Thoracic aorta (tissue), 2 donors: ENCODE data around the gene CEBPB. TPM values are rescaled to one million over a fixed set of nuclear protein-coding genes. Genes with fewer than 3 reads are reported as not detected.
A peak's percentile ranks its signal among the peaks of the same experiment; 100 is the strongest.

Experiments used
- ATAC-seq: fragments of 150-250 bp; one replicate; pipeline ENCODE4 v1.8.0; 2017; ENCODE audit warnings: low read depth; ENCODE audit not compliant: insufficient number of reproducible peaks, low FRiP score
- DNase-seq: peaks from one replicate; pipeline ENCODE4 v3.0.0-alpha.2; 2020; ENCODE audit warnings: low spot score
- H3K27ac ChIP-seq, 2 donors: fragments of 200-600 bp; sonication (generic); 1 replicate in 1 of 2; 2 replicates in 1 of 2; pipeline ENCODE4 v1.5.1; 2016; ENCODE audit warnings: mild to moderate bottlenecking in 2 of 2, moderate library complexity in 2 of 2
- H3K27me3 ChIP-seq: fragments of 200-600 bp; sonication (generic); replicated peaks from 2 replicates; pipeline ENCODE4 v1.6.0; 2016; ENCODE audit warnings: mild to moderate bottlenecking; ENCODE audit not compliant: insufficient read depth
- H3K36me3 ChIP-seq: fragments of 200-600 bp; sonication (generic); one replicate; pipeline ENCODE4 v1.5.1; 2016
- H3K4me1 ChIP-seq, 2 donors: fragments of 200-600 bp; sonication (generic); 1 replicate in 1 of 2; 2 replicates in 1 of 2; pipeline versions ENCODE4 v1.5.1 to v1.6.0; 2016; ENCODE audit warnings: low read depth in 2 of 2, mild to moderate bottlenecking in 1 of 2; ENCODE audit not compliant: control insufficient read depth in 1 of 2
- H3K4me3 ChIP-seq: fragments of 200-600 bp; sonication (generic); 2 replicates; pipeline ENCODE4 v1.5.1; 2016; ENCODE audit warnings: mild to moderate bottlenecking
- H3K9me3 ChIP-seq: fragments of 200-600 bp; sonication (generic); 2 replicates; pipeline ENCODE4 v1.5.1; 2016
- total RNA-seq, 2 donors: library from RNA; depleted of rRNA; stranded (reverse); fragments of >200 nt; gene quantifications; one replicate each; pipeline versions ENCODE4 v1.1.0 to v1.2.3, GENCODE V29; 2016
- TF ChIP-seq, protein P1 (sequence below): fragments of 200-600 bp; sonication (generic); IDR thresholded peaks from one replicate; pipeline ENCODE4 v1.5.1; 2019; ENCODE audit warnings: antibody characterized with exemption

CEBPB gene
- total RNA-seq, 2 donors from 2014 or later, result 113 to 255 TPM

DNA sequence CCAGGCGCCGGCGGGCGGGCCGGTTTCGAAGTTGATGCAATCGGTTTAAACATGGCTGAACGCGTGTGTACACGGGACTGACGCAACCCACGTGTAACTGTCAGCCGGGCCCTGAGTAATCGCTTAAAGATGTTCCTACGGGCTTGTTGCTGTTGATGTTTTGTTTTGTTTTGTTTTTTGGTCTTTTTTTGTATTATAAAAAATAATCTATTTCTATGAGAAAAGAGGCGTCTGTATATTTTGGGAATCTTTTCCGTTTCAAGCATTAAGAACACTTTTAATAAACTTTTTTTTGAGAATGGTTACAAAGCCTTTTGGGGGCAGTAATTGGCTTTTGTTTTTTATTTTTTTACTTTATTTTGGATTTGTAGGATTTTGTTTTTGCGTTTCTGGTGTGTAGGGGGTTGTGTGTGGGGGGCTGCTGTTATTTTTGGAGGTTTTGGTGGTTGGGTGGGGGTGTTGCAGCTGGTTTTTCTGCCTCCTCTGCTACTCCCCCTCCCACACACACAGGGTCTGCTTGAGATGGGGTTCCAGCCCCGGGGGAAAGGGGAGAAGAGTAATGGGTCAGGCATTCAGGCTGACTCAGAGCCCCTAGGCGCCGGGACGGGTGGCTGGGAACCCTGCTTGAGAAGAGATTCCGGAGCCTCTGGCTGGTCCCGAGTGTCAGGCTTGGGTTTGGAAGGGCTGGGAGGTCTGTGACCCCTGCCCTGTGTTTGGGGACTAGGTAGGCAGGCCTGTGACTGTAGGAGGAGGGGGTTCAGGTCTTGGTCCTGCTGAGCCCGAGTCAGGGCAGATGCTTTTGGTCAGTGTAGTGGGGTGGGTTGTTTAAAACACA, 2.0 kb downstream of the CEBPB start:
- TF ChIP-seq, protein P1, sequence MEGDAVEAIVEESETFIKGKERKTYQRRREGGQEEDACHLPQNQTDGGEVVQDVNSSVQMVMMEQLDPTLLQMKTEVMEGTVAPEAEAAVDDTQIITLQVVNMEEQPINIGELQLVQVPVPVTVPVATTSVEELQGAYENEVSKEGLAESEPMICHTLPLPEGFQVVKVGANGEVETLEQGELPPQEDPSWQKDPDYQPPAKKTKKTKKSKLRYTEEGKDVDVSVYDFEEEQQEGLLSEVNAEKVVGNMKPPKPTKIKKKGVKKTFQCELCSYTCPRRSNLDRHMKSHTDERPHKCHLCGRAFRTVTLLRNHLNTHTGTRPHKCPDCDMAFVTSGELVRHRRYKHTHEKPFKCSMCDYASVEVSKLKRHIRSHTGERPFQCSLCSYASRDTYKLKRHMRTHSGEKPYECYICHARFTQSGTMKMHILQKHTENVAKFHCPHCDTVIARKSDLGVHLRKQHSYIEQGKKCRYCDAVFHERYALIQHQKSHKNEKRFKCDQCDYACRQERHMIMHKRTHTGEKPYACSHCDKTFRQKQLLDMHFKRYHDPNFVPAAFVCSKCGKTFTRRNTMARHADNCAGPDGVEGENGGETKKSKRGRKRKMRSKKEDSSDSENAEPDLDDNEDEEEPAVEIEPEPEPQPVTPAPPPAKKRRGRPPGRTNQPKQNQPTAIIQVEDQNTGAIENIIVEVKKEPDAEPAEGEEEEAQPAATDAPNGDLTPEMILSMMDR, result no peak
- ATAC-seq, result no peak

DNA sequence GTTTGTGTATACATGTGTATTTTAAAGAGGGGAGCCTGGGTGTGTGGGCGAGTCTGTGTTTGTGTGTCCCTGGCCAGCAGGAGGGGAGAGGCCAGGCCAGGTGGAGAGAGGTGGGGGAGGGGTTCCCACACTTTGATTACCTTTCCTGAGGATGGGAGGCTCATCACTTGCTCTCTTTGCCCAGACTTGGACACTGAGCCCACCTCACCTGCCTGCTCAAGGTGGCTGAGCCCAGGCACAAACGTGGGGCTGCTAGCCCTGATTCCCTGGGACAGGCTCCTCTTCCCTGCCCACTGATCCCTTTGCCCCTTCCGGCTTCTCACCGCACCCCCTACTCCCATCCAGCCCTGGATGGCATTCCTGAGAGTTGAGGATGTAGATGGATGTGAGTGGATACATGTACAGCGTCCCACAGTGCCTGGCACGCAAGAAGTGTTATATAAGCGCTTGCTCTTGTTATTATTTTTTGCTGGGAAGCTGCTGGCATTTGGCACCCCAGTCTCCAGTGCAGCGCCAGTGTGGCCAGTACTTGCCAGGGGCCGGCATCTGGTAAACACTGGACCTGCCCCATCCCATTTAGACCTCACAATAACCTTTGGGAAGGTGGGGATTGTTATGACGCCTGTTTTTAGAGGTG, 2.7 kb downstream of the CEBPB start:
- no peak for DNase-seq

More for the DNA sequence above, 2.0 kb downstream of the CEBPB start:
- Histone ChIP-seq H3K4me1 (peaks cover 15 to 30% of the 10 kb centered on the region in 2 donors), H3K4me3 (peak overlapping the region; percentile 79), H3K9me3 (no peaks in the 10 kb centered on the region), H3K27me3 (no peaks in the 10 kb centered on the region), H3K27ac (peak overlapping the region; percentile 93 to 99), H3K36me3 (peaks cover 15% of the 10 kb centered on the region)
- DNase-seq, result peak; percentile 74

GRCh38 chr20:50193836-50194421, 3.3 kb downstream of the CEBPB start:
- H3K4me1 ChIP-seq, result peaks cover 15 to 29% of the 10 kb centered on the region in 2 donors
- DNase-seq (no peak), ATAC-seq (no peak)
- peak overlapping the region; percentile 79 for H3K4me3 ChIP-seq
- TF ChIP-seq, protein P1, result no peak
- peaks cover 15% of the 10 kb centered on the region for H3K36me3 ChIP-seq
- no peaks in the 10 kb centered on the region for H3K27me3 ChIP-seq
- H3K27ac ChIP-seq, result peak overlapping the region; percentile 93 to 99
- no peaks in the 10 kb centered on the region for H3K9me3 ChIP-seq

More for the DNA sequence above, 2.7 kb downstream of the CEBPB start:
- no peaks in the 10 kb centered on the region for H3K27me3 ChIP-seq
- H3K4me1 ChIP-seq, result peaks cover 15 to 29% of the 10 kb centered on the region in 2 donors
- peak overlapping the region; percentile 79 for H3K4me3 ChIP-seq
- H3K27ac ChIP-seq, result peak overlapping the region; percentile 93 to 99
- H3K9me3 ChIP-seq, result no peaks in the 10 kb centered on the region
- TF ChIP-seq, protein P1, result no peak
- no peak for ATAC-seq
- H3K36me3 ChIP-seq, result peaks cover 15% of the 10 kb centered on the region

GRCh38 chr20:50194422-50194830, 3.8 kb downstream of the CEBPB start:
- Histone ChIP-seq H3K36me3 (peaks cover 15% of the 10 kb centered on the region), H3K4me1 (peaks cover 15 to 29% of the 10 kb centered on the region in 2 donors), H3K27ac (peak overlapping the region; percentile 93 to 99), H3K9me3 (no peaks in the 10 kb centered on the region), H3K27me3 (no peaks in the 10 kb centered on the region), H3K4me3 (peak overlapping the region; percentile 79)
- DNase-seq, result no peak
- ATAC-seq, result no peak
- TF ChIP-seq, protein P1, result no peak
